Measurements from ENCODE around the gene SSBP3. TPM values are rescaled to one million over a fixed set of nuclear protein-coding genes. Genes with fewer than 3 reads are reported as not detected.

Gene SSBP3
- total RNA-seq, 1 donor: 11.7 TPM

- no peak for DNase-seq (ENCODE audit: low read depth)
- H3K4me3 ChIP-seq (ENCODE audit: low read depth, low read length): no peak overlapping the region
- TF ChIP-seq CTCF (IDR thresholded peaks at IDR 0.05; ENCODE audit: insufficient read depth, low read length): no peak
These were observed 40.3 kb downstream of the SSBP3 start for GRCh38 chr1:54365847-54366246.

- no peak overlapping the region for H3K4me3 ChIP-seq (ENCODE audit: low read depth, low read length)
- TF ChIP-seq CTCF (IDR thresholded peaks at IDR 0.05; ENCODE audit: insufficient read depth, low read length): no peak
- DNase-seq (ENCODE audit: low read depth): no peak
These were observed 40.8 kb downstream of the SSBP3 start for GRCh38 chr1:54365398-54365797.

- DNase-seq (ENCODE audit: low read depth): no peak
- H3K4me3 ChIP-seq (ENCODE audit: low read depth, low read length): no peak overlapping the region
- TF ChIP-seq CTCF (IDR thresholded peaks at IDR 0.05; ENCODE audit: insufficient read depth, low read length): no peak
These were observed 41.2 kb downstream of the SSBP3 start for GRCh38 chr1:54364995-54365394.

- TF ChIP-seq CTCF (IDR thresholded peaks at IDR 0.05; ENCODE audit: insufficient read depth, low read length): no peak
- no peak overlapping the region for H3K4me3 ChIP-seq (ENCODE audit: low read depth, low read length)
These were observed 41.6 kb downstream of the SSBP3 start for GRCh38 chr1:54364582-54364981.

GRCh38 chr1:54363925-54364324 lies 42.3 kb downstream of the SSBP3 start:
- DNase-seq (ENCODE audit: low read depth): no peak
- TF ChIP-seq CTCF (IDR thresholded peaks at IDR 0.05; ENCODE audit: insufficient read depth, low read length): no peak
- H3K4me3 ChIP-seq (ENCODE audit: low read depth, low read length): no peak overlapping the region

More at GRCh38 chr1:54364582-54364981, 41.6 kb downstream of the SSBP3 start:
- DNase-seq (ENCODE audit: low read depth): no peak

- H3K4me3 ChIP-seq (ENCODE audit: low read depth, low read length): no peak overlapping the region
- no peak for TF ChIP-seq CTCF (IDR thresholded peaks at IDR 0.05; ENCODE audit: insufficient read depth, low read length)
- no peak for DNase-seq (ENCODE audit: low read depth)
These were observed 43.3 kb downstream of the SSBP3 start for GRCh38 chr1:54362881-54363340.

GRCh38 chr1:54361342-54361741 lies 44.9 kb downstream of the SSBP3 start:
- DNase-seq (ENCODE audit: low read depth): no peak
- TF ChIP-seq CTCF (IDR thresholded peaks at IDR 0.05; ENCODE audit: insufficient read depth, low read length): no peak
- no peak overlapping the region for H3K4me3 ChIP-seq (ENCODE audit: low read depth, low read length)
